ENCODE measurements around the gene SMARCA2.

The SMARCA2 gene

GRCh38 chr9:2178034-2178734 lies 163.0 kb downstream of the SMARCA2 start:
- no peak for DNase-seq

GRCh38 chr9:2179567-2179966 lies 164.4 kb downstream of the SMARCA2 start:
- DNase-seq, result no peak

GRCh38 chr9:2180154-2180553 lies 165.0 kb downstream of the SMARCA2 start:
- DNase-seq, result no peak

- DNase-seq, result no peak
These were observed 165.6 kb downstream of the SMARCA2 start for GRCh38 chr9:2180704-2181103.

GRCh38 chr9:2181792-2182191 lies 166.6 kb downstream of the SMARCA2 start:
- DNase-seq, result no peak

GRCh38 chr9:2190939-2191608 lies 175.9 kb downstream of the SMARCA2 start:
- DNase-seq, result no peak

- DNase-seq, result no peak
These were observed 176.4 kb downstream of the SMARCA2 start for GRCh38 chr9:2191609-2191972.

GRCh38 chr9:2192356-2192979 lies 177.3 kb downstream of the SMARCA2 start:
- DNase-seq, result no peak

- DNase-seq, result no peak
These were observed 178.4 kb downstream of the SMARCA2 start for GRCh38 chr9:2193552-2193951.

- no peak for DNase-seq
These were observed 180.1 kb downstream of the SMARCA2 start for GRCh38 chr9:2195211-2195610.

GRCh38 chr9:2196757-2197156 lies 181.6 kb downstream of the SMARCA2 start:
- no peak for DNase-seq

- DNase-seq, result peak; percentile 2
These were observed 183.9 kb downstream of the SMARCA2 start for GRCh38 chr9:2198956-2199635.

- no peak for DNase-seq
These were observed 185.1 kb downstream of the SMARCA2 start for GRCh38 chr9:2199999-2200796.

GRCh38 chr9:2208465-2208864 lies 193.3 kb downstream of the SMARCA2 start:
- no peak for DNase-seq

- DNase-seq, result peak; percentile 45
These were observed 193.8 kb downstream of the SMARCA2 start for GRCh38 chr9:2208991-2209390.

GRCh38 chr9:2209400-2209799 lies 194.3 kb downstream of the SMARCA2 start:
- no peak for DNase-seq

GRCh38 chr9:2210201-2210600 lies 195.1 kb downstream of the SMARCA2 start:
- no peak for DNase-seq

- DNase-seq, result no peak
These were observed 198.8 kb downstream of the SMARCA2 start for GRCh38 chr9:2213830-2214468.

GRCh38 chr9:2214707-2215106 lies 199.6 kb downstream of the SMARCA2 start:
- DNase-seq, result no peak

GRCh38 chr9:2215921-2216441 lies 200.8 kb downstream of the SMARCA2 start:
- DNase-seq, result no peak

- DNase-seq, result no peak
These were observed 201.4 kb downstream of the SMARCA2 start for GRCh38 chr9:2216591-2216990.

GRCh38 chr9:2217540-2217939 lies 202.4 kb downstream of the SMARCA2 start:
- no peak for DNase-seq
